HCT116 (cell line): ENCODE results near the gene LACTB. TPM values are rescaled to one million over a fixed set of nuclear protein-coding genes. Genes with fewer than 3 reads are reported as not detected.

Experiments used
- ATAC-seq: fragments of 200-7000 bp; cut with Tn5 transposase; 2 replicates; pipeline ENCODE4 v1.9.1; 2020; ENCODE audit warnings: mild to moderate bottlenecking, moderate library complexity
- BruUV-seq: library from RNA; stranded (reverse); fragments of 400-500 nt; replicated peaks from 2 replicates; lab custom pipeline; 2021; lab: Mats Ljungman, UMichigan
- CTCF ChIA-PET: fragments of 300-600 bp; sonication (Branson Sonifier 250); formaldehyde crosslinking; loops from one replicate; lab custom pipeline; 2021; ENCODE audit warnings: antibody characterized with exemption; lab: Charles Lee
- POLR2A ChIA-PET: fragments of 300-600, 350-600 bp; sonication (Branson Sonifier 250); formaldehyde crosslinking; loops from one replicate; lab custom pipeline; 2021; ENCODE audit warnings: antibody characterized with exemption; lab: Charles Lee
- RAD21 ChIA-PET, 2 experiments: fragments of 300-600 bp; sonication (Branson Sonifier 250); formaldehyde crosslinking; loops; one replicate each; lab custom pipeline; 2023; ENCODE audit warnings: low total read pairs in 2 of 2; ENCODE audit not compliant: uncharacterized antibody in 2 of 2, unreplicated experiment in 2 of 2, low non-redundant PET in 1 of 2; lab: Charles Lee
- DNase-seq: peaks from one replicate; pipeline ENCODE4 v3.0.0-alpha.2; 2010; ENCODE audit warnings: low read depth, low spot score
- H2AFZ ChIP-seq: fragments of 200-600 bp; shearing (Covaris generic), sonication (generic); 2 replicates; pipeline ENCODE4 v1.6.1; 2017; ENCODE audit warnings: low read depth, mixed run types, mixed read lengths, antibody characterized with exemption, low read length; ENCODE audit not compliant: poor library complexity, severe bottlenecking
- H3K27ac ChIP-seq: 2 replicates; pipeline ENCODE4 v1.5.1; 2012; ENCODE audit warnings: low read depth, low read length
- H3K27me3 ChIP-seq: fragments of 200-600 bp; sonication (generic); 2 replicates; pipeline ENCODE4 v1.6.1; 2016; ENCODE audit warnings: mixed run types, low read length, mixed read lengths; ENCODE audit not compliant: insufficient read depth
- H3K36me3 ChIP-seq, 2 experiments: fragments of 200-500 bp in 1 of 2; fragments of 200-600 bp in 1 of 2; sonication (Bioruptor generic) in 1 of 2; sonication (generic) in 1 of 2; 2 replicates each; pipeline versions ENCODE4 v1.5.1 to v1.6.1; 2014 to 2016; ENCODE audit warnings: low read length in 2 of 2, inconsistent platforms in 1 of 2, mixed read lengths in 1 of 2, mixed run types in 1 of 2; ENCODE audit not compliant: insufficient read depth in 2 of 2, control insufficient read depth in 1 of 2
- H3K4me1 ChIP-seq, 2 experiments: fragments of 200-600 bp in 1 of 2; sonication (generic) in 1 of 2; 2 replicates each; pipeline versions ENCODE4 v1.5.1 to v1.6.1; 2012 to 2017; ENCODE audit warnings: low read length in 2 of 2, inconsistent platforms in 1 of 2, mild to moderate bottlenecking in 1 of 2, mixed read lengths in 1 of 2, mixed run types in 1 of 2, moderate library complexity in 1 of 2; ENCODE audit not compliant: insufficient read depth in 2 of 2, control insufficient read depth in 1 of 2
- H3K4me2 ChIP-seq: fragments of 200-600 bp; sonication (generic); 2 replicates; pipeline ENCODE4 v1.6.1; 2017; ENCODE audit warnings: mixed run types, low read length, mixed read lengths
- H3K4me3 ChIP-seq, 2 experiments: fragments of 200-600 bp in 1 of 2; sonication (generic) in 1 of 2; replicated peaks in 1 of 2; 2 replicates each; pipeline ENCODE4 v1.5.1; 2011 to 2016; ENCODE audit warnings: low read length in 2 of 2, control low read depth in 1 of 2, low read depth in 1 of 2, mild to moderate bottlenecking in 1 of 2, mixed read lengths in 1 of 2, mixed run types in 1 of 2
- H3K79me2 ChIP-seq: fragments of 200-600 bp; sonication (generic); 2 replicates; pipeline ENCODE4 v1.6.1; 2017; ENCODE audit warnings: mild to moderate bottlenecking, mixed run types, low read length, moderate library complexity, mixed read lengths; ENCODE audit not compliant: insufficient read depth
- H3K9ac ChIP-seq: fragments of 200-600 bp; sonication (generic); 2 replicates; pipeline ENCODE4 v1.6.1; 2016; ENCODE audit warnings: low read length, mixed read lengths
- H3K9me2 ChIP-seq: fragments of 200-600 bp; sonication (generic), shearing (Covaris generic); 2 replicates; pipeline ENCODE4 v1.6.1; 2017; ENCODE audit warnings: mixed run types, mild to moderate bottlenecking, moderate library complexity; ENCODE audit not compliant: insufficient read depth
- H3K9me3 ChIP-seq, 2 experiments: fragments of 200-500 bp in 1 of 2; fragments of 200-600 bp in 1 of 2; sonication (Bioruptor generic) in 1 of 2; sonication (generic) in 1 of 2; 2 replicates each; pipeline ENCODE4 v1.6.1; 2014 to 2017; ENCODE audit warnings: low read length in 2 of 2, mixed read lengths in 2 of 2, inconsistent platforms in 1 of 2, low read depth in 1 of 2, mild to moderate bottlenecking in 1 of 2, mixed run types in 1 of 2, moderate library complexity in 1 of 2; ENCODE audit not compliant: control insufficient read depth in 1 of 2, insufficient read depth in 1 of 2
- H4K20me1 ChIP-seq: fragments of 200-600 bp; sonication (generic), shearing (Covaris generic); 2 replicates; pipeline ENCODE4 v1.6.1; 2017; ENCODE audit warnings: mixed run types, mild to moderate bottlenecking, moderate library complexity; ENCODE audit not compliant: insufficient read depth
- ATF3 ChIP-seq: IDR thresholded peaks from 2 replicates; pipeline ENCODE4 v1.6.1; 2012
- CBX3 ChIP-seq: IDR thresholded peaks from 2 replicates; pipeline ENCODE4 v1.6.1; 2012; ENCODE audit warnings: low read depth
- CEBPB ChIP-seq: IDR thresholded peaks from 2 replicates; pipeline ENCODE4 v1.6.1; 2012; ENCODE audit warnings: low read depth
- CTCF ChIP-seq, 3 experiments: fragments of 200-600 bp in 1 of 3; sonication (generic) in 1 of 3; IDR thresholded peaks in 2 of 3; conservative IDR thresholded peaks in 1 of 3; 2 replicates each; pipeline ENCODE4 v1.5.1; 2012 to 2017; ENCODE audit warnings: low read depth in 2 of 3, low read length in 2 of 3, antibody characterized with exemption in 1 of 3, borderline replicate concordance in 1 of 3, control low read depth in 1 of 3, mild to moderate bottlenecking in 1 of 3, mixed read lengths in 1 of 3, mixed run types in 1 of 3, moderate library complexity in 1 of 3; ENCODE audit not compliant: insufficient read depth in 1 of 3
- EZH2 ChIP-seq: fragments of 200-600 bp; sonication (generic); IDR thresholded peaks from 2 replicates; pipeline ENCODE4 v1.6.1; 2017; ENCODE audit warnings: antibody characterized with exemption, mixed run types
- EZH2phosphoT487 ChIP-seq: fragments of 200-600 bp; IDR thresholded peaks from 2 replicates; pipeline ENCODE4 v1.6.1; 2018; ENCODE audit warnings: antibody characterized with exemption, borderline replicate concordance
- POLR2AphosphoS5 ChIP-seq: IDR thresholded peaks from 2 replicates; pipeline ENCODE4 v1.6.1; 2011; ENCODE audit warnings: mild to moderate bottlenecking, low read depth, low read length, moderate library complexity
- TCF7L2 ChIP-seq: IDR thresholded peaks from 2 replicates; pipeline ENCODE4 v1.7.0; 2011; ENCODE audit warnings: borderline replicate concordance, inconsistent platforms; ENCODE audit not compliant: insufficient read depth, insufficient read length; ENCODE audit errors: extremely low read depth
- YY1 ChIP-seq: IDR thresholded peaks from 2 replicates; pipeline ENCODE4 v1.6.1; 2011; ENCODE audit warnings: low read length, low read depth, moderate library complexity, mild to moderate bottlenecking; ENCODE audit not compliant: insufficient replicate concordance; ENCODE audit errors: extremely low read depth
- ZBTB33 ChIP-seq: IDR thresholded peaks from 2 replicates; pipeline ENCODE4 v1.6.1; 2011; ENCODE audit warnings: mild to moderate bottlenecking, low read length, moderate library complexity; ENCODE audit not compliant: insufficient replicate concordance; ENCODE audit errors: extremely low read depth
- ZFX ChIP-seq: fragments of 450-650 bp; IDR thresholded peaks from 2 replicates; pipeline ENCODE4 v1.6.1; 2017
- ZNF274 ChIP-seq: fragments of 200-500 bp; sonication (Bioruptor generic); IDR thresholded peaks from 2 replicates; pipeline ENCODE4 v1.6.1; 2014; ENCODE audit warnings: mild to moderate bottlenecking, low read depth, low read length, inconsistent platforms
- intact Hi-C: fragments of 100-400 bp; cut with micrococcal nuclease; formaldehyde crosslinking; loops from 2 replicates; pipeline ENCODE4 v1.10.0; 2022
- total RNA-seq: library from RNA; stranded (reverse); gene quantifications from one replicate; pipeline ENCODE4 v1.2.1, GENCODE V29; 2021; ENCODE audit not compliant: unreplicated experiment
- TF ChIP-seq, protein P1 (sequence below): IDR thresholded peaks from 2 replicates; pipeline ENCODE4 v1.6.1; 2012
- TF ChIP-seq, protein P2 (sequence below): IDR thresholded peaks from 2 replicates; pipeline ENCODE4 v1.6.1; 2012; ENCODE audit warnings: low read depth

Gene LACTB
- total RNA-seq, 1 experiment from 2014 or later = 7.6 TPM

- H3K9ac ChIP-seq = no peak overlapping the region
- no peak overlapping the region for H3K4me2 ChIP-seq
- no peaks in the 10 kb centered on the region for H3K9me2 ChIP-seq
- no peaks in the 10 kb centered on the region for H3K36me3 ChIP-seq
- RAD21 ChIA-PET = no interaction called here
- DNase-seq (no peak), ATAC-seq (no peak)
- TF ChIP-seq TCF7L2 = no peak
- no peak for TF ChIP-seq EZH2phosphoT487
- no peak for TF ChIP-seq ZBTB33
- TF ChIP-seq ZFX = no peak
- TF ChIP-seq YY1 = no peak
- no peak for TF ChIP-seq ZNF274
- TF ChIP-seq, protein P1, sequence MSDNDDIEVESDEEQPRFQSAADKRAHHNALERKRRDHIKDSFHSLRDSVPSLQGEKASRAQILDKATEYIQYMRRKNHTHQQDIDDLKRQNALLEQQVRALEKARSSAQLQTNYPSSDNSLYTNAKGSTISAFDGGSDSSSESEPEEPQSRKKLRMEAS = no peak
- no peak for TF ChIP-seq EZH2
- no peak for TF ChIP-seq CEBPB
- TF ChIP-seq ATF3 = no peak
- no peak for TF ChIP-seq CBX3
- TF ChIP-seq, protein P2, sequence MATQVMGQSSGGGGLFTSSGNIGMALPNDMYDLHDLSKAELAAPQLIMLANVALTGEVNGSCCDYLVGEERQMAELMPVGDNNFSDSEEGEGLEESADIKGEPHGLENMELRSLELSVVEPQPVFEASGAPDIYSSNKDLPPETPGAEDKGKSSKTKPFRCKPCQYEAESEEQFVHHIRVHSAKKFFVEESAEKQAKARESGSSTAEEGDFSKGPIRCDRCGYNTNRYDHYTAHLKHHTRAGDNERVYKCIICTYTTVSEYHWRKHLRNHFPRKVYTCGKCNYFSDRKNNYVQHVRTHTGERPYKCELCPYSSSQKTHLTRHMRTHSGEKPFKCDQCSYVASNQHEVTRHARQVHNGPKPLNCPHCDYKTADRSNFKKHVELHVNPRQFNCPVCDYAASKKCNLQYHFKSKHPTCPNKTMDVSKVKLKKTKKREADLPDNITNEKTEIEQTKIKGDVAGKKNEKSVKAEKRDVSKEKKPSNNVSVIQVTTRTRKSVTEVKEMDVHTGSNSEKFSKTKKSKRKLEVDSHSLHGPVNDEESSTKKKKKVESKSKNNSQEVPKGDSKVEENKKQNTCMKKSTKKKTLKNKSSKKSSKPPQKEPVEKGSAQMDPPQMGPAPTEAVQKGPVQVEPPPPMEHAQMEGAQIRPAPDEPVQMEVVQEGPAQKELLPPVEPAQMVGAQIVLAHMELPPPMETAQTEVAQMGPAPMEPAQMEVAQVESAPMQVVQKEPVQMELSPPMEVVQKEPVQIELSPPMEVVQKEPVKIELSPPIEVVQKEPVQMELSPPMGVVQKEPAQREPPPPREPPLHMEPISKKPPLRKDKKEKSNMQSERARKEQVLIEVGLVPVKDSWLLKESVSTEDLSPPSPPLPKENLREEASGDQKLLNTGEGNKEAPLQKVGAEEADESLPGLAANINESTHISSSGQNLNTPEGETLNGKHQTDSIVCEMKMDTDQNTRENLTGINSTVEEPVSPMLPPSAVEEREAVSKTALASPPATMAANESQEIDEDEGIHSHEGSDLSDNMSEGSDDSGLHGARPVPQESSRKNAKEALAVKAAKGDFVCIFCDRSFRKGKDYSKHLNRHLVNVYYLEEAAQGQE = no peak
- TF ChIP-seq POLR2AphosphoS5 = no peak
- no peak for TF ChIP-seq CTCF (IDR thresholded peaks at IDR 0.05 in 2 of 3, conservative IDR thresholded peaks at IDR 0.05 in 1 of 3; ENCODE audit: borderline replicate concordance in 1 of 3, insufficient read depth in 1 of 3, low read depth in 2 of 3, low read length in 2 of 3)
- POLR2A ChIA-PET = no interaction called here
- H3K4me3 ChIP-seq = no peak overlapping the region
- CTCF ChIA-PET = interaction anchor here (1.2 kb wide), 1 partner anchor 17 kb away, joined by 3 read pairs; no protein-coding TSS in a partner anchor
- intact Hi-C loops = no loop called here
- H3K9me3 ChIP-seq = no peaks in the 10 kb centered on the region
- H3K27me3 ChIP-seq = no peaks in the 10 kb centered on the region
- H3K4me1 ChIP-seq = peaks cover 10 to 16% of the 10 kb centered on the region in 2 experiments
- H2AFZ ChIP-seq = no peak overlapping the region
- H3K79me2 ChIP-seq = no peaks in the 10 kb centered on the region
- H4K20me1 ChIP-seq = no peaks in the 10 kb centered on the region
- no TSS peak for BruUV-seq
- no peak overlapping the region for H3K27ac ChIP-seq
Measured at GRCh38 chr15:63111481-63111880, 10.2 kb upstream of the LACTB start.
